ENCODE results near the gene ZCCHC3.

The ZCCHC3 gene

DNA sequence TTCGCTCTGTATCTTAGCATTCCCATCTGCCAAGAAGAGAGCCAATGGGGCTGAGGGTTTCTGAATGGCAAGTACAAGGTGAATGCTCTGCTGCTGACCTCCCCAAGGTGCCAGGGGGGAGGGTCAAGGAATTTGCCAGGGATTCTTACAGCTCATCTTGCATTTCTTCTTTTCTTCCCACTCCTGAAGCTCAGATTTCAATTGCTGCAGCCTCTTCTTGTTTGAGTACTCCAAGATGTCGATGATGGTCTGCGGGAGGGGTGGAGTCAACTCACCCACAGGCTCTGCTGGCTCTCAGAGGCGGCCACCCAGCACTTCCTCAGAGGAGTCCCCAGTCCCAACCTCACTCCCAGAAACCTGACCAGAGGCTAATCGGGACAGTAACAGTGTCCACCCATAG, 19.2 kb upstream of the ZCCHC3 start:
- in situ Hi-C loops (cut with MboI; ENCODE audit: low sequenced_read_pairs, unreplicated experiment): no loop called here
- no peak for TF ChIP-seq CTCF (IDR thresholded peaks at IDR 0.05; ENCODE audit: borderline replicate concordance, control extremely low read depth, extremely low read depth, insufficient read depth, missing control alignments)
- no peak for DNase-seq (ENCODE audit: low spot score)

DNA sequence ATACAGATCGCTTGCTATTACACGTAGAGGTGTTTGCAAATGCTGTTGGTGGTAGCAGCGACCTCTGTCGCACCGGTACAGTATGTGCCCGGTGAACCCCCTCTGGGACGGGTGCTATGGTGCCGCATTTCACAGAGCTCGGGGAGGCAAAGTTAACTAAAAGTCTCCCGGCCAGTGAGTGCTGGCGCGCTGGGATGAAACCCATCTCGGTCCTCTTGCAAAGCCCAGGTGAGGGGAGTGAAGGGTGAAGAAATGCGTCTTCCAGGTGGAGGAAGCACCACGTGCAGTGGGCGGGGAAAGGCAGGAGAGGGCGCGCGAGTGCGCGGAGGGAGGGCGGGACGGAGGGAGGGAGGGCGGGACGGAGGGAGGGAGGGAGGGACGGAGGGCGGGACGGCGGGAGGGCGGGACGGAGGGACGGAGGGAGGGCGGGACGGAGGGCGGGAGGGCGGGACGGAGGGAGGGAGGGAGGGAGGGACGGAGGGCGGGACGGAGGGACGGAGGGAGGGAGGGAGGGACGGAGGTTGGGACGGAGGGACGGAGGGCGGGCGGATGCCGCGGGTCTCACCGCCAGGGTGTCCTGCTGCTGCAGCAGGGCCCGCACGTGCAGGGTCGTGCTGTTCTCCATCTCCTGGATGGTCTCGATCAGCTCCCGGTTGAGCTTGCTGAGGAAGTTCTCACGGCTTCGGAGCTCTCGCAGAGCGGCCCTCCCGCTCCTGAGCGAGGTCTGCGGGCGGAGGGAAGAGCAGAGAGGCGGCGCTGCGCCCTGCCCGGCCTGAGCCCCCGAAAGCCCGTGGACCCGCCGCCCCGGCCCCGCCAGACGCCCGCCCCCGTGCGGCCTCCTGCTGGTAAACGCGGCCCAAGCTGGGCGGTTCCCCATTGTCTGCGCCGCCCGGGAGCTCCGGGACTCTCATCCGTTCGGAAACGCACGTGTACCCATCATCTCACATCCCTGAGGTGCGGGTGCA, 18.5 kb upstream of the ZCCHC3 start:
- no peak for TF ChIP-seq CTCF (IDR thresholded peaks at IDR 0.05; ENCODE audit: borderline replicate concordance, control extremely low read depth, extremely low read depth, insufficient read depth, missing control alignments)
- in situ Hi-C loops (cut with MboI; ENCODE audit: low sequenced_read_pairs, unreplicated experiment): no loop called here
- no peak for DNase-seq (ENCODE audit: low spot score)

GRCh38 chr20:284172-284571, 13.2 kb upstream of the ZCCHC3 start:
- TF ChIP-seq CTCF (IDR thresholded peaks at IDR 0.05; ENCODE audit: borderline replicate concordance, control extremely low read depth, extremely low read depth, insufficient read depth, missing control alignments): no peak
- in situ Hi-C loops (cut with MboI; ENCODE audit: low sequenced_read_pairs, unreplicated experiment): no loop called here
- DNase-seq (ENCODE audit: low spot score): no peak

GRCh38 chr20:286508-286907, 10.9 kb upstream of the ZCCHC3 start:
- in situ Hi-C loops (cut with MboI; ENCODE audit: low sequenced_read_pairs, unreplicated experiment): no loop called here
- no peak for DNase-seq (ENCODE audit: low spot score)
- TF ChIP-seq CTCF (IDR thresholded peaks at IDR 0.05; ENCODE audit: borderline replicate concordance, control extremely low read depth, extremely low read depth, insufficient read depth, missing control alignments): no peak

GRCh38 chr20:288956-289692, 8.2 kb upstream of the ZCCHC3 start:
- no peak for DNase-seq (ENCODE audit: low spot score)
- no peak for TF ChIP-seq CTCF (IDR thresholded peaks at IDR 0.05; ENCODE audit: borderline replicate concordance, control extremely low read depth, extremely low read depth, insufficient read depth, missing control alignments)
- in situ Hi-C loops (cut with MboI; ENCODE audit: low sequenced_read_pairs, unreplicated experiment): no loop called here

GRCh38 chr20:289693-290083, 7.7 kb upstream of the ZCCHC3 start:
- DNase-seq (ENCODE audit: low spot score): no peak
- no peak for TF ChIP-seq CTCF (IDR thresholded peaks at IDR 0.05; ENCODE audit: borderline replicate concordance, control extremely low read depth, extremely low read depth, insufficient read depth, missing control alignments)
- in situ Hi-C loops (cut with MboI; ENCODE audit: low sequenced_read_pairs, unreplicated experiment): no loop called here

Data from GM13976 (cell line).